ENCODE data around the gene LRRC36. TPM values are rescaled to one million over a fixed set of nuclear protein-coding genes. Genes with fewer than 3 reads are reported as not detected.

The LRRC36 gene
- total and polyA plus RNA-seq, 2 of the 13 experiments (the other 11 are each of a cell fraction or from before 2014, with no cell fraction given) = 0.12 to 0.15 TPM

DNA sequence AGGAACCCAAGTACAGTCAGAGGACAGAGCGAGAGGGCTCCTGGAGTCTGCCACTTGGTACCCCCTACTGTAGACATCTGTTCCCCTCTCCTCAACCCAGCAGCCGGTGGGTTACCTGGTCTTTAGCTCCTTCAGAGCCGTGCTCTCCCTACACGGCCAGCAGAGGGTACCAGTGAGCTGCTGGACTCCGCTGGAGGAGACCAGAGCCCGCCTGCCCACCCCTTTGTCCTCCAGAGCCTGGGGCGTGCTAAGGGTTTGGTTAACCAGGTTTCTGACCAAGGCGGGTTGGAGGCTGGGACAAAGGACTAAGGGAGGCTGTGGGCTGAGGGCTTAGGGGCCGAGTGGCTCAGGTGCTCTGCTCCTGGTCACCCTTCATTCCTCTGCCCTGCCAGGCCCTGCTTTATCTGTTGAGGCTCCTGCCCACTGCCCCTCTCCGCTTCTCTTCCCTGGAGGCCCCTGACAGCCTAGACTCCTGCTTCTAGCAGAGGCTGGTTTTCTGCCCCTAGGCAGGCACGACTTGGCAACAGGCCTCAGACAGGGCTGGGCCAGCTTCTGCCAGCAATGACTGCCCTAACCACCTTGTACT is 101.6 kb downstream of the LRRC36 start (continued):
- TF ChIP-seq, protein P1, sequence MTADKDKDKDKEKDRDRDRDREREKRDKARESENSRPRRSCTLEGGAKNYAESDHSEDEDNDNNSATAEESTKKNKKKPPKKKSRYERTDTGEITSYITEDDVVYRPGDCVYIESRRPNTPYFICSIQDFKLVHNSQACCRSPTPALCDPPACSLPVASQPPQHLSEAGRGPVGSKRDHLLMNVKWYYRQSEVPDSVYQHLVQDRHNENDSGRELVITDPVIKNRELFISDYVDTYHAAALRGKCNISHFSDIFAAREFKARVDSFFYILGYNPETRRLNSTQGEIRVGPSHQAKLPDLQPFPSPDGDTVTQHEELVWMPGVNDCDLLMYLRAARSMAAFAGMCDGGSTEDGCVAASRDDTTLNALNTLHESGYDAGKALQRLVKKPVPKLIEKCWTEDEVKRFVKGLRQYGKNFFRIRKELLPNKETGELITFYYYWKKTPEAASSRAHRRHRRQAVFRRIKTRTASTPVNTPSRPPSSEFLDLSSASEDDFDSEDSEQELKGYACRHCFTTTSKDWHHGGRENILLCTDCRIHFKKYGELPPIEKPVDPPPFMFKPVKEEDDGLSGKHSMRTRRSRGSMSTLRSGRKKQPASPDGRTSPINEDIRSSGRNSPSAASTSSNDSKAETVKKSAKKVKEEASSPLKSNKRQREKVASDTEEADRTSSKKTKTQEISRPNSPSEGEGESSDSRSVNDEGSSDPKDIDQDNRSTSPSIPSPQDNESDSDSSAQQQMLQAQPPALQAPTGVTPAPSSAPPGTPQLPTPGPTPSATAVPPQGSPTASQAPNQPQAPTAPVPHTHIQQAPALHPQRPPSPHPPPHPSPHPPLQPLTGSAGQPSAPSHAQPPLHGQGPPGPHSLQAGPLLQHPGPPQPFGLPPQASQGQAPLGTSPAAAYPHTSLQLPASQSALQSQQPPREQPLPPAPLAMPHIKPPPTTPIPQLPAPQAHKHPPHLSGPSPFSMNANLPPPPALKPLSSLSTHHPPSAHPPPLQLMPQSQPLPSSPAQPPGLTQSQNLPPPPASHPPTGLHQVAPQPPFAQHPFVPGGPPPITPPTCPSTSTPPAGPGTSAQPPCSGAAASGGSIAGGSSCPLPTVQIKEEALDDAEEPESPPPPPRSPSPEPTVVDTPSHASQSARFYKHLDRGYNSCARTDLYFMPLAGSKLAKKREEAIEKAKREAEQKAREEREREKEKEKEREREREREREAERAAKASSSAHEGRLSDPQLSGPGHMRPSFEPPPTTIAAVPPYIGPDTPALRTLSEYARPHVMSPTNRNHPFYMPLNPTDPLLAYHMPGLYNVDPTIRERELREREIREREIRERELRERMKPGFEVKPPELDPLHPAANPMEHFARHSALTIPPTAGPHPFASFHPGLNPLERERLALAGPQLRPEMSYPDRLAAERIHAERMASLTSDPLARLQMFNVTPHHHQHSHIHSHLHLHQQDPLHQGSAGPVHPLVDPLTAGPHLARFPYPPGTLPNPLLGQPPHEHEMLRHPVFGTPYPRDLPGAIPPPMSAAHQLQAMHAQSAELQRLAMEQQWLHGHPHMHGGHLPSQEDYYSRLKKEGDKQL (CRISPR knock-in tag; IDR thresholded peaks at IDR 0.05; ENCODE audit: low read depth) = no peak
- TF ChIP-seq ELF4 (CRISPR knock-in tag; IDR thresholded peaks at IDR 0.05; ENCODE audit: borderline replicate concordance) (no peak), NFRKB (IDR thresholded peaks at IDR 0.05) (no peak), ZNF318 (CRISPR knock-in tag; IDR thresholded peaks at IDR 0.05) (no peak), ZNF567 (CRISPR knock-in tag; IDR thresholded peaks at IDR 0.05; ENCODE audit: borderline replicate concordance) (0 out of 2 replicates have a peak, but pooled peaks have one; percentile 59), ZNF761 (CRISPR knock-in tag; conservative IDR thresholded peaks at IDR 0.05) (no peak), ZBTB7A (CRISPR knock-in tag; IDR thresholded peaks at IDR 0.05) (no peak), ZNF644 (CRISPR knock-in tag; IDR thresholded peaks at IDR 0.05; ENCODE audit: low read depth) (no peak), ZNF629 (CRISPR knock-in tag; conservative IDR thresholded peaks at IDR 0.05) (no peak), DPF2 (CRISPR knock-in tag; IDR thresholded peaks at IDR 0.05; ENCODE audit: borderline replicate concordance, low read depth) (no peak), DRAP1 (CRISPR knock-in tag; IDR thresholded peaks at IDR 0.05) (peak; percentile 45; the same call in 1 of the 2 replicates), ZNF30 (CRISPR knock-in tag; IDR thresholded peaks at IDR 0.05) (no peak)
- TF ChIP-seq, protein P2, sequence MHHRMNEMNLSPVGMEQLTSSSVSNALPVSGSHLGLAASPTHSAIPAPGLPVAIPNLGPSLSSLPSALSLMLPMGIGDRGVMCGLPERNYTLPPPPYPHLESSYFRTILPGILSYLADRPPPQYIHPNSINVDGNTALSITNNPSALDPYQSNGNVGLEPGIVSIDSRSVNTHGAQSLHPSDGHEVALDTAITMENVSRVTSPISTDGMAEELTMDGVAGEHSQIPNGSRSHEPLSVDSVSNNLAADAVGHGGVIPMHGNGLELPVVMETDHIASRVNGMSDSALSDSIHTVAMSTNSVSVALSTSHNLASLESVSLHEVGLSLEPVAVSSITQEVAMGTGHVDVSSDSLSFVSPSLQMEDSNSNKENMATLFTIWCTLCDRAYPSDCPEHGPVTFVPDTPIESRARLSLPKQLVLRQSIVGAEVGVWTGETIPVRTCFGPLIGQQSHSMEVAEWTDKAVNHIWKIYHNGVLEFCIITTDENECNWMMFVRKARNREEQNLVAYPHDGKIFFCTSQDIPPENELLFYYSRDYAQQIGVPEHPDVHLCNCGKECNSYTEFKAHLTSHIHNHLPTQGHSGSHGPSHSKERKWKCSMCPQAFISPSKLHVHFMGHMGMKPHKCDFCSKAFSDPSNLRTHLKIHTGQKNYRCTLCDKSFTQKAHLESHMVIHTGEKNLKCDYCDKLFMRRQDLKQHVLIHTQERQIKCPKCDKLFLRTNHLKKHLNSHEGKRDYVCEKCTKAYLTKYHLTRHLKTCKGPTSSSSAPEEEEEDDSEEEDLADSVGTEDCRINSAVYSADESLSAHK (CRISPR knock-in tag; IDR thresholded peaks at IDR 0.05; ENCODE audit: borderline replicate concordance) = no peak
